IPS DF 4.7 (cell line): ENCODE results near the gene CEBPG.

Experiments used
- DNase-seq: peaks from one replicate; pipeline ENCODE4 v3.0.0-alpha.2; 2013; ENCODE audit warnings: low spot score; ENCODE audit errors: extremely low read depth

Gene CEBPG

DNA sequence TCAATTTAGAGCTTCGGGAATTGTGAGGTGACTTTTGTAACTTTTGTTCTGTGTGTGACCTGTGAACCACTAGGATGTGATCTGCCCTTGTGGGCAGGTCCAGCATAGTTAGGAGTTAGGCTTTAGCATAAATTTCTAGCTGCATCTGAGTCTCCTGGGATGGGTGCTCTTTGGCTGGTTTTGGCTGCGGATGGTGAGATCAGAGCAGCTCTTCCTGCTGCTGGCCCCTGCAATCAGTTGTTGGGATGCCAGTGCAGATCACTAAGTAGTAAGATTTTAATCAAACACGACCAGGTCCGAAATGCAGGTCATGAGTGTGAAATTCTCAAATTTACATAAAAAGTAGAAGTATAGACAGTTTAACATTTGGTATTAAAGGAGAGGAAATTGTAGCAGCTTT lies 8.5 kb downstream of the CEBPG start:
- DNase-seq = no peak

DNA sequence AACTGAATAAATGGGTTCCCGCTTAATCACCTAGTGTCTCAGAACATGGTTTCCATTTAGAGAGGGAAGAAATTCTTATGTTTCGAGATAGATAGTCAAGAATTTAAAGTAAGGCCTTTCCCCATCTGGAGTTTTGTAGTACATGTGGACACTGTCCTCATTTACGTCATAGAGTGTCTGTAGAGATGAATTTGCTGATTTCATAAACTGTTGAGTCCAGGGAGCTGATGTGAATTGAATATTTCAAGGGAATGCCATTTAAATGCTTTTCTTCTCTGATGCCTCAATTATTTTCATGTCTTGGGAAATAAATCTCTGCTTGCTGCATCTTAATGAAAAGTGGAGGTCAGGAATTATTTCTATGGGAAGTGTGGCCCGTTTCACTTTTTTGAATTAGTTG lies 9.5 kb downstream of the CEBPG start:
- no peak for DNase-seq

- DNase-seq = no peak
These were observed 10.3 kb downstream of the CEBPG start for GRCh38 chr19:33383720-33384292.

DNA sequence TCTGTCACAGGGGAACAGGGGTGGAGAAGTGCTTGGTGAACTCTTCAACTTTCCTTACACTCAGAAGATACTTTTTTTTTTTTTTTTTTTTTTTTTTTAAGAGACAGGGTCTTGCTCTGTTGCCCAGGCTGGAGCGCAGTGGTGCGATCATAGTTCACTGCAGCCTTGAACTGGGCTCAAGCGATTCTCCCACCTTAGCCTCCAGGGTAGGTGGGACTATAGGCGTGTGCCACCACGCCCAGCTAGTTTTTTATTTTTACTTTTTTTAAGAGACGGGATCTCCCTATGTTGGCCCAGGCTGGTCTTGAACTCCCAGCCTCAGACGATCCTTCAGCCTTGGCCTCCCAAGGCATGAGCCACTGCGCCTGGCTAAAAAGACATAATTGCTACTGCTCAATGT lies 11.5 kb downstream of the CEBPG start:
- DNase-seq = no peak

DNA sequence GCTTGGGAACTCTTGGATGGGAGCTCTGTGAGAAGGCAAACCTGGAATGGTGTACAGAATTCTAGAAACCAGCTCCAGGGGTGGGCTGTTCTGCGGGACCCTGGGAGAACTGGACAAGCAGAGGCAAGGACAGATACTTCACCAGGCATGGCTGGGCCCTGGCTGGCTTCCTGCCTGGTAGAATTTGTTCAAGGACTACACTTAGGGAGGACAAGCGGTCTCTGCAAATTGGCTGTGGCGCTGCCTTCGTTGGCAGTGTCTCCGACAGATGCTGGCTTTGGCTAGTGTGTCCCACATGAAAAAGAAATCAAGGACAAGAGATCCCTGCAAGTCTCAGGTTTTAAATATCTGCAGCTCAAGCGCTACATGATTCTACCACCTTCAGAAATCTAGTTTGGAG lies 12.4 kb downstream of the CEBPG start:
- no peak for DNase-seq

DNA sequence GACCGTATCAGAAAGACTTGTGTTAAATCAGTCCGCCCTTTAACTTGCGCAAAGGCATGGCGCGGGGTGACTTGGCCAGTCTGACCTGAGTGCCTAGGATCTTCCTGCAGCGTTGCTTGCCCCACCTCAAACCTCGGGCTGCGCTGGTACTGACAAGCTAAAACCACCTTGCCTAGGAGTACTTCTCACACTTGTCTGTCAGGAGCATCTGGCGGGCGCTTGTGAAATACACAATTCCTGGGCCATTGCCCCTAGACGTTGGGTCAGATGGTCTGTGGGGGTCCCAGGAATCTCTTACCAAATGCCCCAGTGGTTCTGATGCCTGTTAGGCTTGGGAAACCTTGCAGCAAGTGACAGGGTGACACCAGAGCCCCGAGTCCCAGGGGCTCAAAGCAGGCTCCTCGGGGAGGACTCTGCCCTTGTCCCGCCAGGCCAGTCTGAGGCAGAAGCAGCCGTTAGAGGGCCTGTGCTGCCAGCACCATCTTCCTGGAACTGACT lies 12.9 kb downstream of the CEBPG start:
- DNase-seq = no peak

DNA sequence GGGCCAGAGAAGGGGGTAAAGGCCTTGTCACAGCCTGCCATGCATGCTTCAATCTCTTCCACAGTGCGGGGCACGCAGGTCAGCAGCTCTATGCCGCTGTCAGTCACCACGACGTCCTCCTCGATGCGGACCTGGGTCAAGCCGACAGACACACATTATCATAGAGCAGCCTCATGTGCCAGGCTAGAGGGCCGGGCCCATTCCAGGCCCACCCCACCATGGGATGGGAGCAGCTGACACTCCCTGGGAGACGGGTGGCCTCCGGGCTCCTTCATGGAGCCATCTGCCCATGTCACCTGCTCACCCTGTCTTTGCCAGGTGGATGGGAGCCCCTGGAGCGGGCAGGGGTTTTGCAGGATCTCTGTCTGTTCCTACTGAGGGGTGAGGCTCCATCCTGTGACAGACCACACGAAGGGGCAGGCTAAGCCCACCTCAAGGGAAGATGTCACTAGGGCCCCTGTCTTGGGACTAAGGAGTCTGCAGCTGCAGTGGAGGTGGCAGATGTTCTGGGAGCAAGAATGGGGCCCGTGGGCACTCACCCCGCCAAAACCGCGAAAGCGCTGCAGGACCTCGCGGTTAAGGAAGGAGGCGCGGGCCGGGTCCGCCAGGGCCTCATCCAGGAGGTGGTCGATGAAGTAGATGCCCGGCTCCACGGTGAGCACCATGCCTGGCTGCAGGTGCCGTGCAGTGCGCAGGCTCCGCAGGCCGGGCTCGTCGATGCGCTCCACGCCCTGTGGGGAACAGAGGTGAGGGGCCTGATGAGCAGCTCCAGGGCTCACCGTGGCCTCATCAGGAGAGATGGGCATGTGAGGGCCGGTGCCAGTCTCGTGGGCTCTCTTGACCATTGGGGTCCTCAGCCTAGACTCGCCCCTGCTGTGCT lies 14.1 kb downstream of the CEBPG start:
- DNase-seq = no peak

DNA sequence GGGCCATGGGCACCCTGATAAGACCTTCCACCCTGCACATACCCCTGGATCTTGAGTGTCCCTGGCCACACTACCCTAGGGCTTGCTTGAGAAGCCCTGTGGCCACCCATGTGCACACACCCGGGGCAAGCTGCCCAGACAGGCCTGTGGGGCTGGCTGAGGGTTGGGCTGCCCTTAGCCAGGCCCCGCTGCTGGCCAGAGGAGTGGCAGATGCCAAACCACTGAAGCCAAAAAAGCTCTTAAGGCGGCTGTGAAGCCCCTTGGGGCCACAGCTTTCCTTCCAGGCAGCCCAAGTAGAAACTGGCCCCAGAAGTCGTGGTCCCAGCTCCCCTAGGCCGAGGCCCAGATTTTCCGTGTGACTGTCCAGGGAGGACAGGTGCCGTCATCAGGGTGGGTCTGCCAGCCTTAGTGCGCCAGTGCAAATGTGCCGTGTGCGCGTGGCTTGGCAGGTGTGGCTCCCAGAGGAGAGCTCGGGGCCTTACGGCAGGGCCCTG lies 14.8 kb downstream of the CEBPG start:
- DNase-seq = no peak

DNA sequence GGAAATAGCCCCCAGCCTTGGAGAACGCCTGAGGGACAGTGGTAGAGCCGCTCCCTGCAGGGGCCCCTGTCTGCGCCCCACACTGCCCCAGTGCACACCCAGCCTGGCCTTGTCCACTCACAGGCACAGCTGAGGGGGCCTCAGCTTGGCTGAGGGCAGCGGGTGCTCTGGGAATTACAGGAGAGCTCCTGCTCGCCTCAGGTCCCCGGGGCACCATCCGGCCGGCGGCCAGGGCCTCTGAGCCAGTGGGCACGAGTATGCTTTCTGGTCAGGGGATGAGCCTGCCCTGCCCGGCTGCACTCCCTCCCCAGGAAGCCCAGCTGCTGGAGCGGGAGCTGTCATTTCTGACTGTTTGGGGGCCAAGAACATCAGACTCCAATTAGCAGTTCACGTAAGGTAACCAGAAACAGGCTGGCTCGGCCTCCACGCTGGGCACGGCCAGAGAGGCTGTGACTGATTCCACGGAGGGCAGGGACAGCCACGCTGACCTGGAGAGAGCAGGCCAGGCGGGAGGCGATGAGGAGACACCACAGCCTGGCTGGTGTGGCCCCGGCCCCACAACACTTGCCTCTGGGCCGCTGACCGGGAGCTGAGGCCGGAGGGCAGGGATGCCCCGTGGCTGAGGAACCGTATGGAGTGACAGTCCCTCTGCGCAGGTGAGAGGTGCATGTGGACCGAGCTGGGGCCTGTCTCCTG lies 15.4 kb downstream of the CEBPG start:
- DNase-seq = no peak

DNA sequence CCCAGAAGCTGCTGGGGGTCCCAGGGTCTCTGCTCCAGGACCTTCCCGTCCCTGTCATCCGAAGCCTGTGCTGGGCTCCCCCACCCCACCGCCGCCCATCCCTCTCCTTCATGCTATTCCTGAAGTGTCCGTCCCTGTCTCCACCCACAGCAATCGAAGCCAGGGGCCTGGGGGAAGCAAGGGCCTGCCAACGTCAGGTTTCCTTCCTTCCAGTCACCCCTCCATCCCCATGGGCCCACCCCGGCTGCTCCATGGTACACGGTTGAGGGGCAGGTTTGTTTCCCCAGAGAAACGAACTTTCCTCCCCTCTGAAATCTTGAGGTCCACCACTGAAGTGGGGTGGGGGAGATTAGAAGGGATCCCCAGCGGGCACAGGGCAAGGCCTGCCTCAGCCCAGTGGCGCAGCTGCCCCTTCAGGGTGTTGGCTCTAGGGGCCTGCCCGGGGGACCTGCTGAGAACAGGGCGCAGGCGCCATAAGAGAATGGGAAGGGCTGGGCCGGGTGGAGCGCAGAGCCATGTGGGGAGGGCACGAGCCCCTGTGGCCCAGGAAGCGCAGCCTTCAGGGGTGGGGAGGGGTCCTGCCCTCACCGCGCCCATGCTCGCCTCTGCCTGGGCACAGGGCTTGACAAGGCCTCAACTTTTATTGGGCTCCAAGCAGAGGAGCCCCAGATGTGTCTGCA lies 16.1 kb downstream of the CEBPG start:
- no peak for DNase-seq

DNA sequence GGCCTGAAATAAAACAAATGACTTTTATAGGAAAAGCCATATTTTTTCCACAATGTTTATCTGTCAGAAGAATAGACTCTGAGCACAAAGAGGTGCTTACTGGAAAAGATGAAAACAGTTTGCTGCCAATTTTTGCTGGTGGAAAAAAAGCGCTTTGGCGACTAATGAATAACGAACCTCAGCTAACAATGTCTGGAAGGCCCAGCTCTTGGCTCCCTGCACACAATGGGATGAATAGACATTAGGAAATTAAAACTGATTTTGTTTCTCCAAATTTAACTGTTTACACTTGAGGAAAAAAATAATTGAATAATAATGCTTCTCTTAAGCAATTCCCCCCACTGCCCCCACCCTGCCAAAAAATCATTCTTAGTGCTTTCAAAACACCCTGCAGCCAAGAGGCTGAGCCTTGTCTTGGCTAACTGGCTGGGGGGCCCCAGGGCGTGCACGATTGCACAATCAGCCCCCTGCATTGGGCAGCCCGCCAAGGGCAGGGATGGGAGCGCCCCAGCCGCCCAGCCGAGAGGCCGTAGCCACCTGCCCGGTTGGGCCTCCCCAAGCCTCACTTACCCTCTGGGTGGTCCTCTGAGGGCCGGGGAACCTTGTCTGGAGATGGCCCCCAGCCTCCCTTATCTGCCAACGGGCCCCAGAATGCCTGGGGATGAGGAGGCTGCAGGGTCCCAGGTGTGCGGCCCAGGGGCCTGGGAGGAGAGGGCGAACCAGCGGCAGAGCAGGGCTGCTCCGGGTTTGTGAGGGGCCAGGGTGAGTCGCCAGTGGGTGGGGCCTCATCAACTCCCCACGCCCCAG lies 16.8 kb downstream of the CEBPG start:
- DNase-seq = no peak

- DNase-seq = no peak
These were observed 17.6 kb downstream of the CEBPG start for GRCh38 chr19:33390908-33391630.

GRCh38 chr19:33391631-33392249 lies 18.2 kb downstream of the CEBPG start:
- DNase-seq = no peak

DNA sequence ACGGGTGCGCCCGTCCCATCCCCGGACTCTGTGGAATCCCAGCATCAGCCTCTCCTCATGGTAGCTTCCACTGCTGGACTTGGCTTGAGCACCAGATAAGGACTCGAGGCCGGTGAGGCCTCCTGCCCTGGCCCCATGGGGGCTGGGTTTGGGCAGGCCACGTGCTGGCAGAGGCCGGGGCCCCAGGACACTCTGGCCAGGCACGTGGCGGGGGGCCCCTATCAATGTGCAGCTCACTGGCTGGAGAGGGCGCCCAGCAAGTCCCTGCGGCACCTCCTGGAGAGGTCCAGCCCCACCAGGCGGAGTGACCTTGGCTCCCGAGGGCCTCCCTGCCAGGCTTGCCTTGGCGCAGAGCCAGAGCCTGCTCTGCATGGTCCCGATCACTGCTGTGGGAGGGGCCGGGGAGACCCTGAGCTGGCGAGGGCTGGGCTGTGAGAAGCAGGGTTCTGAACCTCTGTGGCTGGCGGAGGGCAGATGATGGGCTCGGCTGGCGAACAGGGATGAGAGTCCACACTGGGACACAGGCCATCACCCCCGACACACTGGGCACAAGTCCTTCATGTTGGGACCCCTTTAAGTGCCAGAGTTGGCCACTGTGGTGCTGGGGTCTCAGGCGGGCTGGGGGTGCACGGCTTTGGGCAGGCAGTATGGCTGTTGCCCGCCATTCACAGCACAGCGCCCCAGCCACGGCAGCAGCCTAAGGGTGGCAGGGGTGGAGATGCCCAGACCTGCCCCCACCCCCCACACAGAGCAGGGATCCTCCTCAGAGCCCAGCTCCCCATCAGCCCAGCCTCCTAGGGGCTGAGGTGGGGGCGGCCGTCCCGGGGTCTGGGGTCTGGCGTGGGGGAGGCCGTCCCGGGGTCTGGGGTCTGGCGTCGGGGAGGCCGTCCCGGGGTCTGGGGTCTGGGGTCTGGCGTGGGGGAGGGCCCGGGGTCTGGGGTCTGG lies 19.1 kb downstream of the CEBPG start:
- DNase-seq = no peak

DNA sequence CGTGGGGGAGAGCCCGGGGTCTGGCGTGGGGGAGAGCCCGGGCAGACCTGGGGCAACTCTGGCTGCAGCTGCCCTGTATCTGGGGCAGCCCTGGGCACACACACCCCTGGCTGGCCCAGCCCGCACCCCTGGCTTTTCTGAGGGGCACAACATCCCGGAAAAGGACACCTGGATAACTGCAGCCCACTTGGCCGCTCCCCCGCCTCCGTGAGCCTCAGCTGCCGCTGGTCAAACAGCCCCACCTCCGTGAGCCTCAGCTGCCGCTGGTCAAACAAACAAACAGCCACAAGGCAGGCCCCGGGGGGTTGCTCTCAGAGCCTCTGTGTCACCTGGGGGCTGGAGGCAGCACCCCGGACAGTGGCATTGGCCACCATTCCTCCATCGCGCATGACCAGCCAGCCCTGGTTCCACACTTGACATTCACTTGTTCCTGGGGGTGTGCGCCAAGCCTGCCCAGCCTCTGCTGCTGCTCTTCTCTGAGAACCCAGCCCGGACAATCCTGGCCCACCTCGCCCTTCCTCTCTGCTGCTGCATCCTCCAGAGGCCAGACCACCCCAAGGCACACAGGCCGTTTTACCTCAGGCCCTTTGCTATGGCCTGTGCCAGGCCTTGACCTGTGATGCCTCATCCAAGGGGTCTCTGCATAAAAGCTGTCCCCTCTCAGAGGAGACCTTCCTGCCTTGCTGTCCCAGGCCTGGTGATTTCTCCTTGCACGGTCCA lies 19.9 kb downstream of the CEBPG start:
- DNase-seq = no peak

DNA sequence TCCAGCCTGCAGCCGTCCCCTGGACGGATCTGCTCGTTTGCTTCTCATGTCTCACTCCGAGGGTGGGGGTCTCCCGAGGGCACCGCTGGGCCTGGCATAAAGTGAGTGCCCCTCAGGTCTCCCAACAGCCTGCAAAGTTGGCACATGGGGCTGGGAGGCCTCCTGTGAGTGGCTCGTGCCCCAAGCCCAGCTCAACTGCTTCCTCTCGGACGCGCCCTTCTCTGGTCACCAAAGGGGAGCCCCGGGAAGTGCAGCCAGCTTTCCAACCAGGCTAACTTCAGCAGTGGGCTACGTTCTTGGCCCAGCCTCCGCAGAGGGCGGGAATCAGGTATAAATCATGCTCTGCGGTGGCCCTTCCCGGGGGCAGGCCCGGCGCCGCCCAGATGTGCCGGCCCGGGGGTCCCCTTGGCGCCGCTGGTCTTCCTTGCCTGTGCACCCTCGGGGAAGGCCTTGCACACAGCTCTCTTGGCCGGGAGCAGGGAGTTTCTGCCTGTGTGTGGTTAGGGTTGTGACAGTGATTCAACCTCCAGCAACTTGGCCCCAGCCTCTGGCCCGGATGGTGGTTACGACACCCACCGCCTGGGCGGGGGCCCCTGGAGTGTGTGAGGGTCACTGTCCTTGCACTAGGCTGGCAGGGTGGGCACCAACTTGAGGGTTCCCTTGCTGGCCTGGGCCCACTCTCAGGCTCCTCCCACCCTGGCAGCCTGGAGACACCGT lies 20.7 kb downstream of the CEBPG start:
- no peak for DNase-seq
